ENCODE data around the gene EPYC.

EPYC gene

DNA sequence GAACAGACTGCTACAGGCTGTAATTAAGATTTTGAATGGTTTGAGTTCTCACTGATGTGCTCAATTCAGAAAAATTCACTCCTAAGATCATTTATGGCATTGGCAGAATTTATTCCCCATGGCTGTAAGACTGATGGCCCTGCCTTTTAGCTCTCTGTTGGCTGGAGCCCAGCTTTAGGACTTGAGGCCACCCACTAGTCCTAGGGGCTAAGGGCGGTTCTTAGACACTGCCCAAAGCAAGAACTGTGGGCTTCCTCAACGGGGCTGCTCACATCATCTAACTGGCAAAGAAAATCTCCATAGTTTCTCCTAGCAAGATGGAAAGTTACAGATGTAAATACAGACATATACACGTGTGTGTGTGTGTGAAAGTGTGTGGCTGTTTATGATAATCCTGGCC is 46.4 kb downstream of the EPYC start:
- no peak overlapping the region for H3K4me3 ChIP-seq (ENCODE audit: low read length)
- TF ChIP-seq ZNF274 (IDR thresholded peaks at IDR 0.05; ENCODE audit: low read depth, low read length) = no peak

GRCh38 chr12:90954921-90955320 is 49.9 kb downstream of the EPYC start, which contains the start of gene CCER1:
Gene CCER1 (minus strand): TSS chr12:90955176. CDS start chr12:90954742, 434 bp downstream.
- H3K4me3 ChIP-seq (ENCODE audit: low read length) = no peak within 1 kb of the TSS
- no peak for TF ChIP-seq ZNF274 (IDR thresholded peaks at IDR 0.05; ENCODE audit: low read depth, low read length)

GRCh38 chr12:90954428-90954827 is 50.3 kb downstream of the EPYC start:
- H3K4me3 ChIP-seq (ENCODE audit: low read length) = no peak overlapping the region
- no peak for TF ChIP-seq ZNF274 (IDR thresholded peaks at IDR 0.05; ENCODE audit: low read depth, low read length)

DNA sequence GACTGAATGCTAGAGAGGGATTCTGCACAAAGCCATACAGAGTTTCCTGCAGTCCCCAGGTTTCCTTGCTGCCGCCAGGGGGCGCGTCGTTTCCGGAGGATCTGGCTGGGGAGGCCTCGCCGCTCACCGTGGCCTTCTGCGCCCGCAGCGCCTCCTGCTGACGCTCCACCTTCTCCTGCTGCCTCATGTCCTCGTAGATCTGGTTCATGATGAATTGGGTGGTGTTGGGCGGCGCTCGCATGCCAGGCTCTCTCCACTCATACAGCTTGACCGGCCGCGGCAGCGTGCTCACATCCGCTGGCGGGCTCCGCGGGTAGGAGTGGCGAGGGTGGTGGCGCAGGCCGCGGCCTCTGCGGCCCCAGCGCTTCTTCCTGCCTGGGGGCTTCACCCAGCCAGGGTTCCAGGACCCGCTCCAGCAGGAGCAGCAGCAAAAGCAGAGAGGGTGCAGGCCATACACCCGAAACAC is 50.8 kb downstream of the EPYC start:
- no peak overlapping the region for H3K4me3 ChIP-seq (ENCODE audit: low read length)
- TF ChIP-seq ZNF274 (IDR thresholded peaks at IDR 0.05; ENCODE audit: low read depth, low read length) = no peak

- no peak overlapping the region for H3K4me3 ChIP-seq (ENCODE audit: low read length)
- no peak for TF ChIP-seq ZNF274 (IDR thresholded peaks at IDR 0.05; ENCODE audit: low read depth, low read length)
These were observed 53.2 kb downstream of the EPYC start for GRCh38 chr12:90951432-90952105.

DNA sequence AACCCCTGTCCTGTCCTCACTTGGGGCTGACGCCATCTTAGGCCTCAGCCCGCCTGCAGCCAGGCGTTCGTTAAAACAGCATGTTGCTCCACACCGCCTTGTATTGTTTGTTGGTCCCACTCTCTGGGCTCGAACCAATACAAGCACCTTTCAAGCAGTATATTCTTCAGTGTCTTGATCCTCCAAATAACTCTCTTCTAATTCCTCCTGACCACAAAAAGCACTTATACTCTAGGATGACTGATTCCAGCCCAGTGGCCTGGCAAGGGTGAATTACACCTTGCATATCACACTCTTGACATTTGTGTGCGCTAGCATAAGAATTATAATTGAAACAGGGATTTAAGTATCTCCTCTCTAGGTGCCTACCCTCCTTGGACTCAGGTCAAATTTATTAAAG is 56.9 kb downstream of the EPYC start:
- no peak for TF ChIP-seq ZNF274 (IDR thresholded peaks at IDR 0.05; ENCODE audit: low read depth, low read length)
- no peak overlapping the region for H3K4me3 ChIP-seq (ENCODE audit: low read length)

GRCh38 chr12:90945070-90945649 is 59.6 kb downstream of the EPYC start:
- TF ChIP-seq ZNF274 (IDR thresholded peaks at IDR 0.05; ENCODE audit: low read depth, low read length) = no peak
- no peak overlapping the region for H3K4me3 ChIP-seq (ENCODE audit: low read length)

GRCh38 chr12:90943255-90943654 is 61.5 kb downstream of the EPYC start:
- no peak for TF ChIP-seq ZNF274 (IDR thresholded peaks at IDR 0.05; ENCODE audit: low read depth, low read length)

GRCh38 chr12:90940872-90941499 is 63.8 kb downstream of the EPYC start:
- no peak overlapping the region for H3K4me3 ChIP-seq (ENCODE audit: low read length)
- TF ChIP-seq ZNF274 (IDR thresholded peaks at IDR 0.05; ENCODE audit: low read depth, low read length) = no peak

More at GRCh38 chr12:90943255-90943654, 61.5 kb downstream of the EPYC start:
- H3K4me3 ChIP-seq (ENCODE audit: low read length) = no peak overlapping the region

DNA sequence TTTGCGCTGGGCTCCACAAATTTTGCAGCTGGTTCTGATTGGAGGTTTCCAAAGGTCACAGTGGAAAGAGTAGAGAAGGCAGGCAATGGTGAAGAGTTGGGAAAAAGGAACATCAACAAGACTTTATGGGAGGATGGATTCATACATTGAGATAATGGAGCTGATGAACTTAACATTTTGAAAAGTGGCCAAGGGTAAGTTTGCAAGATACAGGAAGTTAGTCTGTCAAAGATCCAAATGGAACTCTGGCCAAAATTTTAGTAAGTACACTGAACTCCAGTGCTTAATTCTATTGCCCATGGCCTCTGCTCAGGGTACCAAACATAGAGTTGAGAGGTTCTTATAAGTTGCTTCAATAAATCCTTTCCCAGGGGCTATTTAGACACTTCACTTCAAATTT is 65.4 kb downstream of the EPYC start:
- no peak for TF ChIP-seq ZNF274 (IDR thresholded peaks at IDR 0.05; ENCODE audit: low read depth, low read length)
- no peak overlapping the region for H3K4me3 ChIP-seq (ENCODE audit: low read length)

GRCh38 chr12:90938451-90938850 is 66.3 kb downstream of the EPYC start:
- no peak overlapping the region for H3K4me3 ChIP-seq (ENCODE audit: low read length)
- TF ChIP-seq ZNF274 (IDR thresholded peaks at IDR 0.05; ENCODE audit: low read depth, low read length) = no peak

DNA sequence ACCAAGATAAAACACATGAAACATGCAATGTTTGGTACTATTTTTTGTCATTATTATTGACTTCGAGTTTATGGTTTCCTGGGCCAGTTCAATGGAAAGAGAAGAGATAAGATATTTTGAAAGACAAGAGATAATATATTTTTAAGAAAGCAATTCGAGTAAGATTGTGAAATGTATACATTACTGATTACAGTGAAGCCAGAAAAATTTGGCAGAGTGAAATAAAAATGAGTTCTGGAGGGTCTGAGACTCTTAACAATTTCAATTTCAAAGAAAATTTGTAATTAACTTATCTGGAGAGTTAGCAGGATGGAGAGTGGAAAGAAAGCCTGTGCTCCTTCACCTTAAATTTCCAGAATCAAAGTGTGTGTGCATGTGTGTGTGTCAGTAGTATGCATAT is 67.1 kb downstream of the EPYC start:
- no peak overlapping the region for H3K4me3 ChIP-seq (ENCODE audit: low read length)
- TF ChIP-seq ZNF274 (IDR thresholded peaks at IDR 0.05; ENCODE audit: low read depth, low read length) = no peak

- no peak overlapping the region for H3K4me3 ChIP-seq (ENCODE audit: low read length)
- TF ChIP-seq ZNF274 (IDR thresholded peaks at IDR 0.05; ENCODE audit: low read depth, low read length) = no peak
These were observed 68.4 kb downstream of the EPYC start for GRCh38 chr12:90936230-90937005.

GRCh38 chr12:90925562-90925961 is 79.2 kb downstream of the EPYC start:
- TF ChIP-seq ZNF274 (IDR thresholded peaks at IDR 0.05; ENCODE audit: low read depth, low read length) = no peak
- no peak overlapping the region for H3K4me3 ChIP-seq (ENCODE audit: low read length)
